ENCODE data around the gene NFIA.

Gene NFIA

GRCh38 chr1:61085206-61085982, 3.0 kb downstream of the NFIA start:
- no peak for DNase-seq

GRCh38 chr1:61085983-61086644, 3.8 kb downstream of the NFIA start:
- no peak for DNase-seq

- DNase-seq, result no peak
These were observed 5.2 kb downstream of the NFIA start for GRCh38 chr1:61087571-61087970.

- DNase-seq, result no peak
These were observed 6.0 kb downstream of the NFIA start for GRCh38 chr1:61088163-61088974.

GRCh38 chr1:61089338-61089737, 7.0 kb downstream of the NFIA start:
- DNase-seq, result no peak

GRCh38 chr1:61089741-61090140, 7.4 kb downstream of the NFIA start:
- DNase-seq, result no peak

- no peak for DNase-seq
These were observed 8.3 kb downstream of the NFIA start for GRCh38 chr1:61090546-61091202.

- DNase-seq, result no peak
These were observed 9.1 kb downstream of the NFIA start for GRCh38 chr1:61091455-61091854.

GRCh38 chr1:61092642-61093041, 10.3 kb downstream of the NFIA start:
- DNase-seq, result no peak

GRCh38 chr1:61093525-61094137, 11.3 kb downstream of the NFIA start:
- no peak for DNase-seq

GRCh38 chr1:61094677-61095469, 12.5 kb downstream of the NFIA start:
- DNase-seq, result no peak

- DNase-seq, result no peak
These were observed 13.1 kb downstream of the NFIA start for GRCh38 chr1:61095470-61095812.

- no peak for DNase-seq
These were observed 15.0 kb downstream of the NFIA start for GRCh38 chr1:61097317-61097716.

- no peak for DNase-seq
These were observed 15.4 kb downstream of the NFIA start for GRCh38 chr1:61097722-61098121.

GRCh38 chr1:61098333-61098732, 16.0 kb downstream of the NFIA start:
- DNase-seq, result no peak

- DNase-seq, result no peak
These were observed 16.6 kb downstream of the NFIA start for GRCh38 chr1:61098906-61099437.

GRCh38 chr1:61100578-61100977, 18.2 kb downstream of the NFIA start:
- DNase-seq, result no peak

GRCh38 chr1:61101536-61101935, 19.2 kb downstream of the NFIA start:
- no peak for DNase-seq

- DNase-seq, result no peak
These were observed 19.7 kb downstream of the NFIA start for GRCh38 chr1:61102041-61102440.

GRCh38 chr1:61102621-61103020, 20.3 kb downstream of the NFIA start:
- no peak for DNase-seq

- DNase-seq, result no peak
These were observed 21.9 kb downstream of the NFIA start for GRCh38 chr1:61104220-61104671.

- no peak for DNase-seq
These were observed 25.3 kb downstream of the NFIA start for GRCh38 chr1:61107638-61108037.
